H9 (cell line): ENCODE results near the gene DPP3. TPM values are rescaled to one million over a fixed set of nuclear protein-coding genes. Genes with fewer than 3 reads are reported as not detected.

Experiments used
- DNase-seq: peaks from one replicate; pipeline ENCODE4 v3.0.0-alpha.2; 2017
- H2AFZ ChIP-seq: one replicate; pipeline ENCODE4 v1.6.1; 2013; ENCODE audit warnings: mild to moderate bottlenecking, low read length, control low read depth, moderate library complexity
- H2AK5ac ChIP-seq: 2 replicates; pipeline ENCODE4 v1.6.1; 2013; ENCODE audit warnings: low read length, control low read depth, mixed read lengths; ENCODE audit not compliant: insufficient read length
- H2BK120ac ChIP-seq: one replicate; pipeline ENCODE4 v1.6.1; 2013; ENCODE audit warnings: low read depth, mild to moderate bottlenecking, low read length, control low read depth, inconsistent platforms; ENCODE audit not compliant: poor library complexity, severe bottlenecking
- H2BK12ac ChIP-seq: 2 replicates; pipeline ENCODE4 v1.6.1; 2013; ENCODE audit warnings: low read length, control low read depth, mixed read lengths, low read depth; ENCODE audit not compliant: insufficient read length
- H2BK15ac ChIP-seq: 2 replicates; pipeline ENCODE4 v1.6.1; 2013; ENCODE audit warnings: low read depth, low read length, control low read depth
- H2BK20ac ChIP-seq: one replicate; pipeline ENCODE4 v1.6.1; 2013; ENCODE audit warnings: low read depth, mild to moderate bottlenecking, low read length, control low read depth, inconsistent platforms; ENCODE audit not compliant: poor library complexity, severe bottlenecking
- H2BK5ac ChIP-seq: 2 replicates; pipeline ENCODE4 v1.6.1; 2013; ENCODE audit warnings: low read length, control low read depth, mixed read lengths; ENCODE audit not compliant: insufficient read length
- H3K14ac ChIP-seq: 2 replicates; pipeline ENCODE4 v1.6.1; 2013; ENCODE audit warnings: low read length, control low read depth; ENCODE audit not compliant: insufficient read depth
- H3K18ac ChIP-seq: 2 replicates; pipeline ENCODE4 v1.6.1; 2013; ENCODE audit warnings: low read depth, mild to moderate bottlenecking, mixed read lengths, low read length, control low read depth; ENCODE audit not compliant: insufficient read length
- H3K23ac ChIP-seq: 2 replicates; pipeline ENCODE4 v1.6.1; 2013; ENCODE audit warnings: low read length, control low read depth, mixed read lengths, low read depth; ENCODE audit not compliant: insufficient read length
- H3K23me2 ChIP-seq: 2 replicates; pipeline ENCODE4 v1.6.1; 2013; ENCODE audit warnings: low read depth, mild to moderate bottlenecking, mixed read lengths, low read length, control low read depth; ENCODE audit not compliant: insufficient read length, poor library complexity, severe bottlenecking
- H3K27ac ChIP-seq: 2 replicates; pipeline ENCODE4 v1.5.1; 2013; ENCODE audit warnings: low read length, control low read depth, mixed read lengths, low read depth; ENCODE audit not compliant: insufficient read length
- H3K27me3 ChIP-seq: 2 replicates; pipeline ENCODE4 v1.6.1; 2013; ENCODE audit warnings: low read length, control low read depth, inconsistent platforms; ENCODE audit not compliant: insufficient read depth
- H3K4ac ChIP-seq: 2 replicates; pipeline ENCODE4 v1.6.1; 2013; ENCODE audit warnings: low read depth, mild to moderate bottlenecking, control low read depth, inconsistent platforms, low read length, moderate library complexity
- H3K4me1 ChIP-seq: 2 replicates; pipeline ENCODE4 v1.6.1; 2013; ENCODE audit warnings: low read length, control low read depth, inconsistent platforms; ENCODE audit not compliant: insufficient read depth
- H3K4me2 ChIP-seq: 2 replicates; pipeline ENCODE4 v1.6.1; 2013; ENCODE audit warnings: low read length, control low read depth, mixed read lengths; ENCODE audit not compliant: insufficient read length, insufficient read depth
- H3K56ac ChIP-seq: 2 replicates; pipeline ENCODE4 v1.6.1; 2013; ENCODE audit warnings: low read depth, mild to moderate bottlenecking, mixed read lengths, low read length, control low read depth; ENCODE audit not compliant: insufficient read length
- H3K79me1 ChIP-seq: 2 replicates; pipeline ENCODE4 v1.6.1; 2013; ENCODE audit warnings: low read depth, mild to moderate bottlenecking, moderate library complexity, low read length, control low read depth, inconsistent platforms; ENCODE audit not compliant: insufficient read depth, poor library complexity, severe bottlenecking
- H3K79me2 ChIP-seq: 2 replicates; pipeline ENCODE4 v1.6.1; 2013; ENCODE audit warnings: low read length, control low read depth, inconsistent platforms; ENCODE audit not compliant: insufficient read depth
- H3K9ac ChIP-seq: 2 replicates; pipeline ENCODE4 v1.6.1; 2013; ENCODE audit warnings: low read length, control low read depth, mixed read lengths; ENCODE audit not compliant: insufficient read length; ENCODE audit errors: extremely low read depth
- H3K9me3 ChIP-seq: one replicate; pipeline ENCODE4 v1.6.1; 2013; ENCODE audit warnings: low read depth, low read length, inconsistent platforms; ENCODE audit not compliant: control insufficient read depth
- H3T11ph ChIP-seq: one replicate; pipeline ENCODE4 v1.6.1; 2013; ENCODE audit warnings: mild to moderate bottlenecking, low read length, control low read depth, inconsistent platforms
- H4K20me1 ChIP-seq: one replicate; pipeline ENCODE4 v1.6.1; 2013; ENCODE audit not compliant: control insufficient read depth, insufficient read length, insufficient read depth
- H4K5ac ChIP-seq: 2 replicates; pipeline ENCODE4 v1.6.1; 2013; ENCODE audit warnings: low read depth, mild to moderate bottlenecking, mixed read lengths, low read length, control low read depth; ENCODE audit not compliant: insufficient read length
- H4K8ac ChIP-seq: replicated peaks from 2 replicates; pipeline ENCODE4 v1.6.1; 2013; ENCODE audit warnings: low read length, control low read depth, mixed read lengths, low read depth; ENCODE audit not compliant: insufficient read length
- H4K91ac ChIP-seq: 2 replicates; pipeline ENCODE4 v1.6.1; 2013; ENCODE audit warnings: low read depth, mild to moderate bottlenecking, moderate library complexity, mixed read lengths, low read length, control low read depth; ENCODE audit not compliant: insufficient read length
- H3K27ac Mint-ChIP-seq, 3 experiments: 2 replicates in 2 of 3; 3 replicates in 1 of 3; pipeline ENCODE4 v1.8.0; 2020 to 2021; ENCODE audit warnings: mixed read lengths in 3 of 3, mild to moderate bottlenecking in 1 of 3, moderate library complexity in 1 of 3
- H3K27me3 Mint-ChIP-seq: 2 replicates; pipeline ENCODE4 v1.8.0; 2021; ENCODE audit warnings: low read depth, mild to moderate bottlenecking, moderate library complexity, mixed read lengths
- H3K36me3 Mint-ChIP-seq, 3 experiments: 2 replicates in 2 of 3; 3 replicates in 1 of 3; pipeline ENCODE4 v1.8.0; 2020 to 2021; ENCODE audit warnings: low read depth in 3 of 3, mixed read lengths in 3 of 3; ENCODE audit not compliant: insufficient read depth in 1 of 3
- H3K4me1 Mint-ChIP-seq, 2 experiments: 2 replicates each; pipeline ENCODE4 v1.8.0; 2020; ENCODE audit warnings: mixed read lengths in 2 of 2
- H3K4me3 Mint-ChIP-seq, 2 experiments: 2 replicates in 1 of 2; 3 replicates in 1 of 2; pipeline ENCODE4 v1.8.0; 2020 to 2021; ENCODE audit warnings: mild to moderate bottlenecking in 2 of 2, mixed read lengths in 2 of 2, moderate library complexity in 1 of 2
- H3K9me3 Mint-ChIP-seq, 2 experiments: 2 replicates in 1 of 2; 3 replicates in 1 of 2; pipeline ENCODE4 v1.8.0; 2020; ENCODE audit warnings: mild to moderate bottlenecking in 2 of 2, mixed read lengths in 2 of 2, moderate library complexity in 1 of 2
- CTCF ChIP-seq: fragments of 200-600 bp; sonication (generic); conservative IDR thresholded peaks from 3 replicates; pipeline ENCODE4 v1.8.0; 2021; ENCODE audit warnings: antibody characterized with exemption, mild to moderate bottlenecking
- WGBS: extraction: QIAGEN DNeasy Blood & Tissue Kit; methylation state at CpG from one replicate; pipeline ENCODE4 v1.1.7; 2013; ENCODE audit warnings: missing lambda C conversion rate, low lambda C conversion rate, mixed read lengths; ENCODE audit not compliant: insufficient read length; ENCODE audit errors: extremely low coverage; 5-methylcytosine and 5-hydroxymethylcytosine counted together
- total RNA-seq: library from RNA; stranded (reverse); gene quantifications from 2 replicates; pipeline ENCODE4 v1.2.1, GENCODE V29; 2021

The DPP3 gene
- total RNA-seq, 1 experiment from 2014 or later, result 85.3 TPM

GRCh38 chr11:66451663-66452062 lies 28.6 kb upstream of the DPP3 start:
- Histone ChIP-seq H2BK5ac (no peak overlapping the region), H3K79me2 (no peaks in the 10 kb centered on the region), H2BK12ac (no peak overlapping the region), H3K23ac (peak overlapping the region; percentile 79), H4K5ac (no peak overlapping the region), H3K9me3 (peaks cover 7% of the 10 kb centered on the region), H2AFZ (no peak overlapping the region), H3K27me3 (no peaks in the 10 kb centered on the region), H2AK5ac (no peak overlapping the region), H4K91ac (no peak overlapping the region), H2BK120ac (no peak overlapping the region), H3K23me2 (no peaks in the 10 kb centered on the region), H3K4ac (no peak overlapping the region), H2BK20ac (no peak overlapping the region), H3T11ph (no peak overlapping the region), H3K56ac (no peak overlapping the region), H3K9ac (no peak overlapping the region), H4K20me1 (no peaks in the 10 kb centered on the region), H3K79me1 (no peaks in the 10 kb centered on the region), H3K4me1 (no peaks in the 10 kb centered on the region), H3K4me2 (no peak overlapping the region), H3K14ac (no peak overlapping the region), H2BK15ac (no peak overlapping the region), H4K8ac (no peak overlapping the region), H3K27ac (no peak overlapping the region), H3K18ac (no peak overlapping the region)
- Mint-ChIP-seq H3K4me1 (peaks cover 15 to 30% of the 10 kb centered on the region in 2 experiments), H3K27me3 (peaks cover 12% of the 10 kb centered on the region), H3K4me3 (no peak overlapping the region), H3K36me3 (peaks cover 0 to 5% (median 0%) of the 10 kb centered on the region in 3 experiments; a peak in 2 of 7 replicates), H3K9me3 (peaks cover 0 to 6% of the 10 kb centered on the region in 2 experiments; a peak in 1 of 5 replicates), H3K27ac (no peak overlapping the region)
- WGBS, result no CpG with 5 or more reads among the region's 4 CpGs
- no peak for TF ChIP-seq CTCF
- DNase-seq, result no peak
